Peyer's patch (tissue), 4 donors: ENCODE results near the gene TNRC6B. TPM values are rescaled to one million over a fixed set of nuclear protein-coding genes. Genes with fewer than 3 reads are reported as not detected.

Source experiments
- DNase-seq, 3 donors: peaks; one replicate each; pipeline ENCODE4 v3.0.0-alpha.2; 2017 to 2019
- H3K27ac ChIP-seq, 4 donors: fragments of 200-600 bp; sonication (generic); one replicate each; pipeline ENCODE4 v1.5.1; 2016 to 2019
- H3K27me3 ChIP-seq, 2 donors: fragments of 200-600 bp; sonication (generic); one replicate each; pipeline ENCODE4 v1.5.1; 2019
- H3K36me3 ChIP-seq, 3 donors: fragments of 200-600 bp; sonication (generic); one replicate each; pipeline ENCODE4 v1.5.1; 2016 to 2019
- H3K4me1 ChIP-seq, 4 donors: fragments of 200-600 bp; sonication (generic); one replicate each; pipeline ENCODE4 v1.5.1; 2016 to 2019
- H3K4me3 ChIP-seq, 4 donors: fragments of 200-600 bp; sonication (generic); 1 replicate in 3 of 4; 2 replicates in 1 of 4; pipeline ENCODE4 v1.5.1; 2016 to 2019; ENCODE audit warnings: mild to moderate bottlenecking in 1 of 4
- H3K9me3 ChIP-seq, 4 donors: fragments of 200-600 bp; sonication (generic); one replicate each; pipeline ENCODE4 v1.5.1; 2016 to 2019; ENCODE audit warnings: mild to moderate bottlenecking in 1 of 4
- POLR2A ChIP-seq, 2 donors: fragments of 450-650 bp; IDR thresholded peaks; one replicate each; pipeline ENCODE4 v1.5.1; 2017; ENCODE audit warnings: antibody characterized with exemption in 2 of 2, mild to moderate bottlenecking in 2 of 2, moderate library complexity in 2 of 2
- total RNA-seq, 4 donors: library from RNA; depleted of rRNA; stranded (reverse); fragments of >200 nt; gene quantifications; one replicate each; pipeline ENCODE4 v1.1.0, GENCODE V29; 2016
- TF ChIP-seq, protein P1 (sequence below), 6 experiments: fragments of 450-650 bp in 4 of 6; fragments of 200-600 bp in 2 of 6; sonication (generic) in 1 of 6; IDR thresholded peaks; one replicate each; pipeline ENCODE4 v1.5.1; 2017 to 2019; ENCODE audit warnings: antibody characterized with exemption in 6 of 6, mild to moderate bottlenecking in 3 of 6, moderate library complexity in 1 of 6

The TNRC6B gene
- total RNA-seq, 4 donors from 2014 or later = 43.6 to 169 (median 54.0) TPM

DNA sequence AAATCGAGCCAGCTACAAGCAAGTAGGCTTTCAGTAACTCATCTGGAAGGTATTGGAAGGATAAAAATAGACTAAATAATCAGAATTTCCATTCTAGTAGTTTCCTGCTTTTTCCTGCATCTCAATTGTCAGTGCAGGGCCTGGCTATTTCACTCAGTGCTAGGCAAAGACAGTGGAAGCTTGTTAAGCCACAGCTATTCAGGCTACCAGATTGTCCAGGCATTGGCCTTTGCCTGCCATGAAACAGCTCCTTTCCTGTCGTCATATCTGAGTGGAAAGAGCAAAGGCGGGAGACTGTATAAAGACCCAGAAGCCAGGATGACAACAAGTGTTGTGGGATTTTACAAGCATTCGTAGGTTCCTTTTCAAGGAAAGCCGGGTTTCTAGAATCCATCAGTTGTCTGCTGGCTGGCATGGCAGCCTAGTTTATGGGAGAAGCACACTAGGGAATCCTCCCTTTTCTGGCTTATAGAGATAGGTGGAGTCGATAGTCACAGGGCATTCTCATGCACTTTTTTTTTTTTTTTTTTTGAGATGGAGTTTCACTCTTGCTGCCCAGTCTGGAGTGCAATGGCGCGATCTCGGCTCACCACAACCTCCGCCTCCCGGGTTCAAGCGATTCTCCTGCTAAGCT, 2.0 kb upstream of the TNRC6B start:
- DNase-seq = no peak
- TF ChIP-seq, protein P1, sequence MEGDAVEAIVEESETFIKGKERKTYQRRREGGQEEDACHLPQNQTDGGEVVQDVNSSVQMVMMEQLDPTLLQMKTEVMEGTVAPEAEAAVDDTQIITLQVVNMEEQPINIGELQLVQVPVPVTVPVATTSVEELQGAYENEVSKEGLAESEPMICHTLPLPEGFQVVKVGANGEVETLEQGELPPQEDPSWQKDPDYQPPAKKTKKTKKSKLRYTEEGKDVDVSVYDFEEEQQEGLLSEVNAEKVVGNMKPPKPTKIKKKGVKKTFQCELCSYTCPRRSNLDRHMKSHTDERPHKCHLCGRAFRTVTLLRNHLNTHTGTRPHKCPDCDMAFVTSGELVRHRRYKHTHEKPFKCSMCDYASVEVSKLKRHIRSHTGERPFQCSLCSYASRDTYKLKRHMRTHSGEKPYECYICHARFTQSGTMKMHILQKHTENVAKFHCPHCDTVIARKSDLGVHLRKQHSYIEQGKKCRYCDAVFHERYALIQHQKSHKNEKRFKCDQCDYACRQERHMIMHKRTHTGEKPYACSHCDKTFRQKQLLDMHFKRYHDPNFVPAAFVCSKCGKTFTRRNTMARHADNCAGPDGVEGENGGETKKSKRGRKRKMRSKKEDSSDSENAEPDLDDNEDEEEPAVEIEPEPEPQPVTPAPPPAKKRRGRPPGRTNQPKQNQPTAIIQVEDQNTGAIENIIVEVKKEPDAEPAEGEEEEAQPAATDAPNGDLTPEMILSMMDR (IDR thresholded peaks at IDR 0.05) = no peak
- no peak for TF ChIP-seq POLR2A (IDR thresholded peaks at IDR 0.05)
- Histone ChIP-seq H3K4me3 (no peak overlapping the region), H3K27ac (no peak overlapping the region), H3K9me3 (no peaks in the 10 kb centered on the region), H3K4me1 (peaks cover 0 to 31% (median 4%) of the 10 kb centered on the region in 4 donors), H3K36me3 (no peaks in the 10 kb centered on the region), H3K27me3 (no peaks in the 10 kb centered on the region)

DNA sequence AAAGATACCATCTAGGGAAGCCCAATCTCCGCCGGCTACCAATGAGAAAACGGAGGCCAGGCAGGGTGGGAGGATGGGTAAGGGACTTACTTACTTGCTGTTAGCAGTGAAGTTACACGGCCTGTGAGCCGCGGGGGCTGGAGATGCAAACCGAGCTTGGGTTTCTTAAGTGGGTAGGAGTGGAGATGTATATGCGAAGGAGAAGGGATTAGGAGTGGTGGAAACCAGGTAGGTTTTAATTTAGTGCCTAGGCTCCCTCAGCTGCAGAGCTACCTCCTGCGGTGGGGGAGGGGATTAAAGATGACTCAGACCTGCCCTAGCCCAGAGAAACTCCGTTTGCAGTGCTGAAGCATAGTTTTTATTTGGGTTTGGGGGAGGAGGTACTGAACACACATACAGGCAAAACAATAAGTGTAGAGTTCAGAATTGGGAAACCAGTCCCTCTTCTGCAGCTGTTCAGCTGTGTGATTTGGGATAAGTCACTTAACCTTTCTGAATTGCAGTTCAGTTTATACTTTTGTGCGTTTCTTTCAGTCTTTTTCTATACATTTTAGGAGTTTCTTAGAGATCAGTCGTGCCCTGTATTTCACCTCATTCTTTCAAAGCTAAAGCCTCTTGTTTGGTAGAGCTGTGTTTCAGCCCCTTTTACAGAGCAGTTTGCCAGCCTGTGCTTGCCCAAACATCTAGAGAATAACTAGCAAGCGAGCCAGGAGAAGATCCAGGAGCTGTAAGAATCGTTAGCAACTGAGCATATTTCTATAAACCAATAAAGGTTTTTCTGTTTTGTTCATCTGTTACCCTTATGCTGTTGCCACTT, 596 bp upstream of the TNRC6B start:
- H3K36me3 ChIP-seq = no peaks in the 10 kb centered on the region
- TF ChIP-seq, protein P1 (IDR thresholded peaks at IDR 0.05) = no peak
- TF ChIP-seq POLR2A (IDR thresholded peaks at IDR 0.05) = no peak
- H3K27ac ChIP-seq = peak overlapping the region; percentile 7 to 85 (median 80)
- no peaks in the 10 kb centered on the region for H3K9me3 ChIP-seq
- peak overlapping the region; percentile 43 to 68 (median 58) for H3K4me3 ChIP-seq
- H3K27me3 ChIP-seq = no peaks in the 10 kb centered on the region
- peaks cover 0 to 45% (median 4%) of the 10 kb centered on the region in 4 donors for H3K4me1 ChIP-seq
- peak in 2 of 3 donors; percentile 51 to 71 for DNase-seq

DNA sequence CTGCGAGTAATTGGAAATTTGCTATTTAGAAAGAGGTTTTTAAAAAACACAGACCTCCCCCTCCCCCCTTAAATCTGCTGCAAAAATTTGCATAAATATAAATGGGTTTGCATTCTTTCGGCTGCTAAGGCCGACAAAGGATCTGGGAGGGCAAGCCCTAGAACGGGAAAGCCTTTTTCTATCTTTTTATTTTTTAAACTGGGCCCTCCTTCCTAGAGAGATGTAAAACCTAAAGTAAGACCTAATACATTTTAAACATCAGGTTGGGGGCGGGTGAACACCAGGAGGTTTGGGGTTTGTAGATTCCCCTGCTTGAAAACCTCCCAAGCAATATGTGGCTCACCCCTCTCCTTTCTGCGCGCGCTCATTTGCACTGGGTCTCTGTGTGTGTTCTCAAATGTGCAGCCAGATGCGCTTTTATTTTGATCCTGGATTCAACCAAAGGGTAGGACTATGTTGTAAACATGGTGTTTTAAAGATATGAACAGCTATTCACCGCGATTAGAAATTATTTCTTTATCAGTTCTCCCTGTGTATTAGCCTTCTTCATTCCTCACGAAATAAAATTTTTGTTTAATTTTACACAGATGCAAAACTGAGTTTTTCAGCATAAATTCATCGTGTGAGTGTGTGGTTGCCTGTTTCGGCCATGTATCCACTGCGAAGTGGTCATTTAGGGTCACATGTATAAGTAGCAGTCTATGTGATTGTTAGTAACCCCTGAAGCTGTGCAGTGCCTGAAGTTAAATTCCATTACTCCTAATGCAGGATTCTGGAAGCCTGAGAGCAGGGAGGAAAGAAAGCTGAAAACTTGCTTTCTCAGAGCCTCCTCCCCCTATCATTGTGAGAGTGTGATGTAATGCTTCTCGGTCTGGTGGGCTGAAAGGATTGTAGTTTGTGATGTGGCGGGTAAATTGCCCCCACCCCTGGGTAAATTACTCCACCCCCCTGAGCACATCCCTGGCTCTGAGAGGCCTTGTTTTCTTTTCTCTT, 988 bp downstream of the TNRC6B start:
- TF ChIP-seq, protein P1 (IDR thresholded peaks at IDR 0.05) = no peak
- TF ChIP-seq POLR2A (IDR thresholded peaks at IDR 0.05) = no peak
- H3K4me3 ChIP-seq = peak overlapping the region; percentile 43 to 68 (median 58)
- H3K36me3 ChIP-seq = no peaks in the 10 kb centered on the region
- H3K9me3 ChIP-seq = no peaks in the 10 kb centered on the region
- peak in 2 of 3 donors; percentile 49 to 60 for DNase-seq
- H3K27me3 ChIP-seq = no peaks in the 10 kb centered on the region
- peak overlapping the region; percentile 63 to 85 (median 80) for H3K27ac ChIP-seq
- H3K4me1 ChIP-seq = peaks cover 0 to 61% (median 4%) of the 10 kb centered on the region in 4 donors

DNA sequence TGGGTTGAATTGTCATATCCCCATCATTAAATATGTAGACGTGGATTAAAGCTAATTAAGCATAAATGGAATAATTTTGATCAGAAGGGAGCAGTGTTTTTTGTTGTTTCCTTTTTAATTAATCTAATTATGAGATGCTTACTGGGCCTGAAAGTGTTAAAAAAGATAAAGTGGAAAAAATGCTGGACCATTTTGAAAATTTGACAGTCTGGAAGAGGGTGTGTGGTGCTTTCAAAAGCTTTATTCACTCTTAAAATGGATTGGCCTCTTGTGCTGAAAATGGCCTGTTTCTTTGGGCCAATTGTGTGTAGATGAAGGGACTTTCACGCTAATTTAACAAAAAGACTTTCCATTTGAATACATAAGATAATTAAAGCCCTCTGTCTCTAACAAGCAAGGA, 1.8 kb downstream of the TNRC6B start:
- Histone ChIP-seq H3K4me3 (peak overlapping the region in 3 of 4 donors; percentile 17 to 68 (median 43)), H3K36me3 (no peaks in the 10 kb centered on the region), H3K9me3 (no peaks in the 10 kb centered on the region), H3K27ac (peak overlapping the region in 3 of 4 donors; percentile 63 to 85 (median 84)), H3K4me1 (peaks cover 0 to 69% (median 4%) of the 10 kb centered on the region in 4 donors), H3K27me3 (no peaks in the 10 kb centered on the region)
- DNase-seq = no peak
- TF ChIP-seq, protein P1 (IDR thresholded peaks at IDR 0.05) = no peak
- no peak for TF ChIP-seq POLR2A (IDR thresholded peaks at IDR 0.05)

DNA sequence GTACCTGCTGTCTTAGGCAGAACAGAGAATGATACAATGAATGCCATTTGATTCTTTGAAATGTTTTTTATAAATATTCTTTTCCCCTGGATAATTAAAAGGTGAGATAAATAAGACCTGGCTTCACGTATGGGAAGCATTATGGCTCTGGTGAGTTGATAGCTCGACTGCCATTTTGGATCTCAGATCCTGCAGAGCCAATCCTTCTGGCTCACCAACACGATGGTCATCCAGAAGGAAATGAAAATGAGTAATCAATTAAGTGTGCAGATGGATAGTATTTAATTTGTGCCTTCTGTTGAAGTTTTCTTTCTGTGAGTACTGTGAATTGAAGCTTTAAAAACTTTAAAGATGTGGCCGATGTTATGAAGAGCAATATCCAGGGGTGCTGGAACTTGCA, 2.7 kb downstream of the TNRC6B start:
- Histone ChIP-seq H3K36me3 (no peaks in the 10 kb centered on the region), H3K27me3 (no peaks in the 10 kb centered on the region), H3K27ac (peak overlapping the region in 2 of 4 donors; percentile 77 to 84), H3K4me3 (peak overlapping the region in 2 of 4 donors; percentile 17 to 68), H3K4me1 (peaks cover 0 to 75% (median 4%) of the 10 kb centered on the region in 4 donors), H3K9me3 (no peaks in the 10 kb centered on the region)
- TF ChIP-seq, protein P1 (IDR thresholded peaks at IDR 0.05) = no peak
- TF ChIP-seq POLR2A (IDR thresholded peaks at IDR 0.05) = no peak
- no peak for DNase-seq
